ENCODE measurements around the gene SLC23A2.

Gene SLC23A2

GRCh38 chr20:4962241-4962855 lies 39.0 kb downstream of the SLC23A2 start:
- peak; percentile 75 to 83 for ATAC-seq

- peak; percentile 62 to 76 for ATAC-seq
Observed at GRCh38 chr20:4961746-4962145, 39.6 kb downstream of the SLC23A2 start.

- no peak for ATAC-seq
Observed at GRCh38 chr20:4959592-4959991, 41.7 kb downstream of the SLC23A2 start.

GRCh38 chr20:4957939-4958362 lies 43.4 kb downstream of the SLC23A2 start:
- no peak for ATAC-seq

GRCh38 chr20:4957187-4957586 lies 44.1 kb downstream of the SLC23A2 start:
- no peak for ATAC-seq

GRCh38 chr20:4956200-4956810 lies 45.0 kb downstream of the SLC23A2 start:
- ATAC-seq, result peak in 1 of 2 donors; percentile 51

- ATAC-seq, result no peak
Observed at GRCh38 chr20:4953881-4954280, 47.4 kb downstream of the SLC23A2 start.

GRCh38 chr20:4952229-4952628 lies 49.1 kb downstream of the SLC23A2 start:
- ATAC-seq, result no peak

- ATAC-seq, result no peak
Observed at GRCh38 chr20:4951299-4951698, 50.0 kb downstream of the SLC23A2 start.

- no peak for ATAC-seq
Observed at GRCh38 chr20:4950841-4951240, 50.5 kb downstream of the SLC23A2 start.

- no peak for ATAC-seq
Observed at GRCh38 chr20:4950437-4950836, 50.9 kb downstream of the SLC23A2 start.

GRCh38 chr20:4949833-4950178 lies 51.5 kb downstream of the SLC23A2 start:
- peak; percentile 80 to 85 for ATAC-seq

- no peak for ATAC-seq
Observed at GRCh38 chr20:4947817-4948559, 53.3 kb downstream of the SLC23A2 start.

GRCh38 chr20:4946986-4947385 lies 54.3 kb downstream of the SLC23A2 start:
- ATAC-seq, result no peak

- no peak for ATAC-seq
Observed at GRCh38 chr20:4946585-4946984, 54.7 kb downstream of the SLC23A2 start.

- no peak for ATAC-seq
Observed at GRCh38 chr20:4944518-4945313, 56.6 kb downstream of the SLC23A2 start.

- ATAC-seq, result no peak
Observed at GRCh38 chr20:4942331-4942730, 59.0 kb downstream of the SLC23A2 start.

GRCh38 chr20:4937407-4938319 lies 63.6 kb downstream of the SLC23A2 start:
- ATAC-seq, result no peak

- ATAC-seq, result no peak
Observed at GRCh38 chr20:4936851-4937406, 64.4 kb downstream of the SLC23A2 start.

- ATAC-seq, result no peak
Observed at GRCh38 chr20:4936392-4936850, 64.9 kb downstream of the SLC23A2 start.

GRCh38 chr20:4932061-4932460 lies 69.2 kb downstream of the SLC23A2 start:
- ATAC-seq, result no peak
